WERI-Rb-1 (cell line): ENCODE data around the gene FAM76B.
A peak's percentile ranks its signal among the peaks of the same experiment; 100 is the strongest.

Experiments used
- DNase-seq: peaks from one replicate; pipeline ENCODE4 v3.0.0-alpha.2; 2020
- H3K27ac ChIP-seq: fragments of 250-450 bp; sonication (Bioruptor Pico); 2 replicates; pipeline ENCODE4 v1.5.1; 2020; ENCODE audit warnings: mild to moderate bottlenecking, moderate library complexity
- H3K27me3 ChIP-seq: fragments of 250-450 bp; sonication (Bioruptor Pico); 2 replicates; pipeline ENCODE4 v1.5.1; 2021; ENCODE audit warnings: mild to moderate bottlenecking, low read depth, moderate library complexity; ENCODE audit not compliant: insufficient read depth, severe bottlenecking
- H3K36me3 ChIP-seq: fragments of 250-450 bp; sonication (Bioruptor Pico); 2 replicates; pipeline ENCODE4 v1.5.1; 2020; ENCODE audit warnings: mild to moderate bottlenecking, moderate library complexity
- H3K4me3 ChIP-seq: 2 replicates; pipeline ENCODE4 v1.5.1; 2011; ENCODE audit warnings: low read depth, mild to moderate bottlenecking, control low read depth, low read length
- H3K9me3 ChIP-seq: fragments of 250-450 bp; sonication (Bioruptor Pico); 2 replicates; pipeline ENCODE4 v1.5.1; 2021; ENCODE audit warnings: mild to moderate bottlenecking, moderate library complexity; ENCODE audit not compliant: severe bottlenecking
- TF ChIP-seq, protein P1 (sequence below): IDR thresholded peaks from 2 replicates; pipeline ENCODE4 v1.5.1; 2011; ENCODE audit warnings: low read depth, mild to moderate bottlenecking, control low read depth, inconsistent platforms, low read length

The FAM76B gene

DNA sequence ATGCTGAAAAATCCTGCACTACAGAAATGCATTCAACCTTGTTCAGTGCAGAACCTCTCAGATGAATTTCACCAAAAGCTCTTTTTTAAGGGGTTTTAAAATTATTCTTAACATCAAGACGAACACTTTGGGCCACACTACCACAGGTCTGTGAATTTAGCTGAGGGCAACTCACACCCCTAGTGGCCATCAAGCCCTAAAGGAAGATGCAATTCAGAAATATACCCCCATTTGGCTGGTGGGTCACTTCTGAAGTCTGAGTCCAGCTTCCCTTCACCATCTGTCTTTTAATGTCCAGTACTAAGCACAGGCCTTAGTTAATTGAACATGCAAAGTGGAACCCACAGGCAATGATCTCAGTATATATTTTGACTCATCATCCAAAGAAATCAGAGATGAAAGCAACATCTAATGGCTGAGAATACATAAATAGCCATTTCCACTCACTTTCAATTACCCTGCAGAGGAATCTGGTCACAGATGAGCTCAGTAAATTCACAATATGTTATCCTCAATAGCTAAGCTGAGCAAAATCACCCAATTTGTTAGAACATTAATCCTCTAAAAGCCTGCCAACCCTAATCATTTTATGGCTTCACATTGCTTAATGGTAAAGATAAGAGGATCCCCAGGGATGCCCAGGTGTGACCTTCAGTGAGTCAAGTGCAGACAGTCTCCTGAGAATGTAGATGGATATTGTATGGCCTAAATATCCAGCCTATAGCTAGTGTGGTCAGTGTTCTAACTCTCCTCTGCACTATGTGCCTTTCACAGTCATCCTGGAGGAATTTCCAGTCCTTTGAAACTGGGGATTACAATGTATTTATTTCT lies 50.3 kb downstream of the FAM76B start:
- Histone ChIP-seq H3K36me3 (no peaks in the 10 kb centered on the region), H3K27ac (no peak overlapping the region), H3K4me3 (no peak overlapping the region), H3K27me3 (no peaks in the 10 kb centered on the region), H3K9me3 (no peaks in the 10 kb centered on the region)
- TF ChIP-seq, protein P1, sequence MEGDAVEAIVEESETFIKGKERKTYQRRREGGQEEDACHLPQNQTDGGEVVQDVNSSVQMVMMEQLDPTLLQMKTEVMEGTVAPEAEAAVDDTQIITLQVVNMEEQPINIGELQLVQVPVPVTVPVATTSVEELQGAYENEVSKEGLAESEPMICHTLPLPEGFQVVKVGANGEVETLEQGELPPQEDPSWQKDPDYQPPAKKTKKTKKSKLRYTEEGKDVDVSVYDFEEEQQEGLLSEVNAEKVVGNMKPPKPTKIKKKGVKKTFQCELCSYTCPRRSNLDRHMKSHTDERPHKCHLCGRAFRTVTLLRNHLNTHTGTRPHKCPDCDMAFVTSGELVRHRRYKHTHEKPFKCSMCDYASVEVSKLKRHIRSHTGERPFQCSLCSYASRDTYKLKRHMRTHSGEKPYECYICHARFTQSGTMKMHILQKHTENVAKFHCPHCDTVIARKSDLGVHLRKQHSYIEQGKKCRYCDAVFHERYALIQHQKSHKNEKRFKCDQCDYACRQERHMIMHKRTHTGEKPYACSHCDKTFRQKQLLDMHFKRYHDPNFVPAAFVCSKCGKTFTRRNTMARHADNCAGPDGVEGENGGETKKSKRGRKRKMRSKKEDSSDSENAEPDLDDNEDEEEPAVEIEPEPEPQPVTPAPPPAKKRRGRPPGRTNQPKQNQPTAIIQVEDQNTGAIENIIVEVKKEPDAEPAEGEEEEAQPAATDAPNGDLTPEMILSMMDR: peak; percentile 48; the same call in 1 of the 2 replicates
- DNase-seq: peak; percentile 63

DNA sequence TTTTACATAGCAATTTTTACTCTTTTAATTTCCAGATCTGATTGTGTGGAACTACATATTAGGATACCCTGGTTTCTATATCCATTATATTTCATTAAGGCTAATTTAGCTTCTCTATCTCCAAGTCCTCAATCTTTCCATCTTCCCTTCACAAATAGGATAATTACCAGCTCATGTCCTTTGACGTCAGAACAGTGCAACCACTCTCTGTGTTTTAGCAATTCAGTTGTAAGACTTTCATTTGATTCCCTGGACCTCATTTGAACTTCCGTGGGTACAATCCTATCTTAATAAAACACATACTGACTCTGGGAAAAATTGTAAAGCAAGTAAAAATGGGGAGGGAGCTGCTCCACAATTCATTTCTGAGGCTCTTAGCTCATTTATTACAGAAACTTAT lies 52.8 kb downstream of the FAM76B start:
- H3K4me3 ChIP-seq: no peak overlapping the region
- no peaks in the 10 kb centered on the region for H3K9me3 ChIP-seq
- H3K36me3 ChIP-seq: no peaks in the 10 kb centered on the region
- no peak for DNase-seq
- no peaks in the 10 kb centered on the region for H3K27me3 ChIP-seq
- no peak overlapping the region for H3K27ac ChIP-seq
- TF ChIP-seq, protein P1: no peak

DNA sequence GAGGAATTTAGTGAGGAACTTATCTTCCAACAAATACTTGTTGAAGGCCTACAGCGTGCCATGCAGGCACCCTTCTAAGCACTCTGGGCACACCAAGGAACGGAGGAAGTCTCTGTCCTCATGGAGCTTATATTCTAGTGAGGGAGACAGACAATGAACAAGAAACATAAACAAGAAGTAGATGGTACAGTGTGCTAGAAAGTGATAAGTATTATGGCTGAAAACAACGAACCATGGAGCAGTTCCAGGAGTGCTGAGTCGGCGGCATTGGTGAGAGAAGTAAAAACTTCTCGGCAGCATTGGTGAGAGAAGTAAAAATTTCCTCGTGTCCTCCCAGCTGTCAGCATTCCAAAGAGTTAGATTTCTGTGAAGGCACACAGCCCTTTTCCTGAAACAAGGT lies 53.2 kb downstream of the FAM76B start:
- H3K27me3 ChIP-seq: no peaks in the 10 kb centered on the region
- H3K36me3 ChIP-seq: no peaks in the 10 kb centered on the region
- H3K4me3 ChIP-seq: no peak overlapping the region
- H3K27ac ChIP-seq: no peak overlapping the region
- no peaks in the 10 kb centered on the region for H3K9me3 ChIP-seq
- TF ChIP-seq, protein P1: no peak
- no peak for DNase-seq

DNA sequence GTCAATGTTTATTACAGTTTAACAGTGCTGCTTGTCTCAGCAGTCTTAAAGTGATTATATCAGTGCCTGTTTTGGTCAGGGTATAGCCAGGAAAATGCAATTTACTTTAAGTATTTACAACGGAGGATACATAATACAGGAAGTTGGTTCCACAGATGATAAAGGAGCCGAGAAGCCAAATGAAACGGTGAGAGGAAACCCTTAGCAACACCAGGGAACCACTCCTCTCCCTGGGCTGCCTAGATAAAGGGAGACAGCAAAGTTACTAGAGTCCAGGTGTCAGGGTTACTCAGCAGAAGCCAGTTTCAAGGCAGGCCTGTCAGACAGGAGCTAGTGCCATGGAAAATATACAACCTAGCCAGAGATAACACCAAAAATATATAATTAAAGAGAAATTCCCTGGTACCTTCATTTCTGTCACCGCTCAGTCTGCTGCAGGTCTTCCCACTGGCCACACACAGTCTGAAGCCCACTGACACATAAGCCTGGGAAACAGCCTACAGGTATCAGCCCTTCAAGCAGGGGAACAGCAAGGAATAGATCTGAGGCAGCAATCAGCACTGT lies 55.5 kb downstream of the FAM76B start:
- DNase-seq: no peak
- Histone ChIP-seq H3K27me3 (no peaks in the 10 kb centered on the region), H3K4me3 (no peak overlapping the region), H3K9me3 (no peaks in the 10 kb centered on the region), H3K27ac (no peak overlapping the region), H3K36me3 (no peaks in the 10 kb centered on the region)
- TF ChIP-seq, protein P1: no peak

DNA sequence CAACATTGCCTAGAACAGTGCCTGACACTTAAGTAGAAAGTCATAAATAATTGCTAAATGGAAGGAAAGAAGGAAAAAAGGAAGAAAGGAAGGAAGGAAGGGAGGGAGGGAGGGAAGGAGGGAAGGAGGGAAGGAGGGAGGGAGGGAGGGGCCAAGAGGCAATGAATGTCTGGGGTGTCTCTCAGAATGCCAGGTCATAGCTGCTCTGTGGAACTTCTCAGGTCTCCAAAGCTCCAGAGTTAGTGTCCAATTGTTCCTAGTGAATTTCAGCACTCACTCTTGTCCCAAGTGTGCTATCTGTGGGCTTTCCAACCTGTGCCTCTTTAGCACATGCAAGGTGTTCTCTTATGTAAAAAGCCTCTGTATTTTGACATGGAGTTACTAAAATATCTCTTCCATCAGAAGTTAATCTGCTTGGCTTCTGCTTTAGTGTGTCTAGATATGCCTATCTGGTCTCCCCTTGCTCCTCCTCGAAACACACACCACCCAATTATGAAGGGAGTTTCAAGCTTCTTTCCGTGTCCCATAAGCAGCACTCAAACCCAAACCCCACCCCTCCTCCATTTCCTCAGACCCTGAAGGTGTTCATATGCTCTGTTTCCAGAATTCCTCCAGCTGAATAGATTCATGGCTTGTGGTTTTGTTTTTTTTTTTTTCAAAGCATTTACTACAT lies 56.5 kb downstream of the FAM76B start:
- no peak for DNase-seq
- no peaks in the 10 kb centered on the region for H3K36me3 ChIP-seq
- no peaks in the 10 kb centered on the region for H3K9me3 ChIP-seq
- no peak overlapping the region for H3K4me3 ChIP-seq
- TF ChIP-seq, protein P1: no peak
- H3K27ac ChIP-seq: no peak overlapping the region
- no peaks in the 10 kb centered on the region for H3K27me3 ChIP-seq
